Thymus (tissue), 11 donors: Measurements from ENCODE around the gene BNIP1. TPM values are rescaled to one million over a fixed set of nuclear protein-coding genes. Genes with fewer than 3 reads are reported as not detected.

Source experiments
- DNase-seq, 9 donors: peaks; one replicate each; pipeline ENCODE4 v3.0.0-alpha.2; 2013; ENCODE audit warnings: low spot score in 9 of 9, low read depth in 6 of 9, missing footprints in 1 of 9
- H3K27ac ChIP-seq, 2 donors: one replicate each; pipeline ENCODE4 v1.5.1; 2013; ENCODE audit warnings: control low read depth in 1 of 2, low read depth in 1 of 2, low read length in 1 of 2, mild to moderate bottlenecking in 1 of 2, moderate library complexity in 1 of 2
- H3K27me3 ChIP-seq, 2 donors: one replicate each; pipeline ENCODE4 v1.5.1; 2013; ENCODE audit warnings: low read length in 1 of 2; ENCODE audit not compliant: control insufficient read depth in 2 of 2, insufficient read depth in 1 of 2
- H3K36me3 ChIP-seq, 2 donors: one replicate each; pipeline ENCODE4 v1.5.1; 2013; ENCODE audit warnings: low read length in 1 of 2, mild to moderate bottlenecking in 1 of 2, moderate library complexity in 1 of 2; ENCODE audit not compliant: control insufficient read depth in 2 of 2, insufficient read depth in 2 of 2
- H3K4me1 ChIP-seq, 2 donors: one replicate each; pipeline ENCODE4 v1.5.1; 2013; ENCODE audit warnings: low read length in 2 of 2; ENCODE audit not compliant: control insufficient read depth in 2 of 2, insufficient read depth in 2 of 2
- H3K4me3 ChIP-seq, 2 donors: one replicate each; pipeline ENCODE4 v1.5.1; 2013; ENCODE audit warnings: low read length in 2 of 2, control low read depth in 1 of 2, mild to moderate bottlenecking in 1 of 2
- H3K9me3 ChIP-seq, 2 donors: one replicate each; pipeline ENCODE4 v1.5.1; 2013; ENCODE audit warnings: low read length in 1 of 2, mild to moderate bottlenecking in 1 of 2; ENCODE audit not compliant: control insufficient read depth in 2 of 2, insufficient read depth in 1 of 2
- WGBS: extraction: QIAGEN DNeasy Blood & Tissue Kit; methylation state at CpG from one replicate; pipeline ENCODE4 v1.1.7; 2013; 5-methylcytosine and 5-hydroxymethylcytosine counted together
- polyA plus RNA-seq: library from polyadenylated mRNA; stranded (reverse); fragments of 200-250 nt; gene quantifications from one replicate; pipeline ENCODE4 v1.2.3, GENCODE V29; 2013
- total RNA-seq: library from RNA; stranded (reverse); fragments of 120-200 nt; gene quantifications from one replicate; pipeline ENCODE4 v1.2.4, GENCODE V29; 2013
- donor health status: healthy.

Gene BNIP1
- total and polyA plus RNA-seq, 2 donors, result 12.2 to 17.7 TPM

- no peak overlapping the region for H3K4me3 ChIP-seq
- no peaks in the 10 kb centered on the region for H3K4me1 ChIP-seq
- no peak for DNase-seq
- no peak overlapping the region for H3K27ac ChIP-seq
- H3K36me3 ChIP-seq, result no peaks in the 10 kb centered on the region
- peaks cover 0 to 3% of the 10 kb centered on the region in 2 donors for H3K9me3 ChIP-seq
- peaks cover 6 to 34% of the 10 kb centered on the region in 2 donors for H3K27me3 ChIP-seq
Measured at GRCh38 chr5:173200356-173200755, 56.0 kb downstream of the BNIP1 start.

DNA sequence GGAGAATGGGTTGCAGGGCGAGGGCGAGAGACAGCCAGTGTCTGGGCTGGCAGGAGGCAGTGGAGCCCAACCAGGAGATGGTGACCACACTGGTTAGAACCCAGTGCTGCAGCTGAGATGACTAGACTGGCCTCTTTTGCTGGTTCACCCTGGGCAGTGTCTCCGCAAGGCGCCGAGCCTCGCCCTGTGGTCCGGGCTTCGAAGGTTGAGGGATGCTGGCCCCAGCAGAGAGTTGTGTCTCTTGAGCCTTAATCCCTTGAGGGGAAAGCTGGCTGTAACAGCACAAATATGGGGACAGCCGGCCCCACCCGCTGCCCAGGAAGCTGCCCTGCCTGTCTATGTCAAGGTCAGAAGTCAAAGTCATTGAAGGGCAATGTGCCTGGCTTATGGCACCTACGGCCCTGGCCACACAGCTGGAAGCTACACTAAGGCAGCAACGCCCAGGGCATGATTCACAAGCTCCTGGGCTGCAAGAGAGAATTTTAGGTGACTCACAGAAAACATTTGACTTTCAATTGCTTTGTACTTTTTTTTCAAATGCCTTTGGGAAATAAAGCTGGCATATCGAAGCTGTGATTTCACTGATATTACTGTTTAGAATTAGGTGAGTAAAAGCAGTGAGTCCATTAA, 57.4 kb downstream of the BNIP1 start:
- DNase-seq, result no peak
- 89% methylated on average over 13 of the region's 13 CpGs for WGBS

GRCh38 chr5:173202266-173202875, 58.0 kb downstream of the BNIP1 start:
- H3K4me1 ChIP-seq, result no peaks in the 10 kb centered on the region
- 19% methylated on average over 11 of the region's 11 CpGs for WGBS
- H3K27ac ChIP-seq, result no peak overlapping the region
- H3K27me3 ChIP-seq, result peaks cover 6 to 34% of the 10 kb centered on the region in 2 donors
- no peak overlapping the region for H3K4me3 ChIP-seq
- no peaks in the 10 kb centered on the region for H3K36me3 ChIP-seq
- peaks cover 0 to 3% of the 10 kb centered on the region in 2 donors for H3K9me3 ChIP-seq
- no peak for DNase-seq

More for the DNA sequence above, 57.4 kb downstream of the BNIP1 start:
- H3K27me3 ChIP-seq, result peaks cover 6 to 34% of the 10 kb centered on the region in 2 donors
- no peaks in the 10 kb centered on the region for H3K36me3 ChIP-seq
- no peak overlapping the region for H3K4me3 ChIP-seq
- peaks cover 0 to 3% of the 10 kb centered on the region in 2 donors for H3K9me3 ChIP-seq
- H3K27ac ChIP-seq, result no peak overlapping the region
- no peaks in the 10 kb centered on the region for H3K4me1 ChIP-seq

DNA sequence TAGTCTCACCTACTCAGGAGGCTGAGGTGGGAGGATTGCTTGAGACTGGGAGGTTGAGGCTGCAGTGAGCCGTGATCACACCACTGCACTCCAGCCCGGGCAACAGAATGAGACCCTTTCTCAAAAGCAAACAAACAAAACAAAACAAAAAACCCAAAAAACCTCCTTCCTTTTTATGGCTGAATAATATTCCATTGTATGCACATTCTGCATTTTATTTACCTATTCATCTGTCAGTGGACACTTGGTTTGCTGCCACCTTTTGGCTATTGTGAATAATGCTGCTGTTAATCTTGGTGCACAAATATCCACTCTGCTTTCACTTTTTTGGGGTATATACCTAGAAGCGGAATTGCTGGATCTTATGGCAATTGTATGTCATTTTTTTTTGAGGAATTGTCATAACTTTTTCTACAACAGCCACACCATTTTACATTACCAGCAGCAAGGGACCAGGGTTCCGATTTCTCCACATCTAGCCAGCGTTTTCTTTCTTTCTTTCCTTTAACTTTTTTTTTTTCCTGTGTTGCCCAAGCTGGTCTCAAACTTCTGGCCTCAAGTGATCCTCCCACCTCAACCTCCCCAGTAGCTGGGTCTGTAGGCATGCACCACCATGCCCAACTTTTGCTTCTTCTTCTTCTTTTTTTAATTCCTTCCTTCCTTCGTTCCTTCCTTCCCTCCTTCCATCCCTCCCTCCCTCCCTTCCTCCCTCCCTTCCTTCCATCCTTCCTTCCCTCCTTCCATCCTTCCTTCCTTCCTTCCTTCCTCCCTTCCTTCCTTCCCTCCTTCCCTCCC, 60.1 kb downstream of the BNIP1 start:
- no peak overlapping the region for H3K4me3 ChIP-seq
- H3K27me3 ChIP-seq, result peaks cover 6 to 34% of the 10 kb centered on the region in 2 donors
- no peaks in the 10 kb centered on the region for H3K4me1 ChIP-seq
- peaks cover 0 to 2% of the 10 kb centered on the region in 2 donors for H3K9me3 ChIP-seq
- 91% methylated on average over 6 of the region's 6 CpGs for WGBS
- no peak overlapping the region for H3K27ac ChIP-seq
- H3K36me3 ChIP-seq, result no peaks in the 10 kb centered on the region
- DNase-seq, result peak in 3 of 9 donors; percentile 6 to 40 (median 21)

DNA sequence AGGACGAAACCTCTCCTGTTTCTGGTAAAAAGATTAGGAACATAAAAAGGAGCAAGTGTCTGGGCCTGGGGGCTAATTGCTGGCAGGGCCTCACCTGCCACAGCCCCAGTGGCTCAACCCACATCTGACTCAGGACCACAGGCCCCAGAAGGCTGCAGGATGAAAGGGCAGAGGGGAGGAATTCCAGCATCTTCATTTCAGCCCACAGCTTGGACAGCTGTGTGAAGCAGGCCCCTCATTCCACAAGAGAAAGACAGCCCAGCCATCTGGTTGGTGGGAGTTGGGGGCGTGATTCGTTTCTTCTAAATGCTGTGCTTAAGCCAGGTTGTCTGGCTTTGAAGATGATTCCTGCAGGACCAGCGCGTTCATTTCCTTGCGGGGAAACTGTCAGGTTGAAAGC, 61.6 kb downstream of the BNIP1 start:
- no peak for DNase-seq

GRCh38 chr5:173208296-173208695, 64.0 kb downstream of the BNIP1 start:
- 96% methylated on average over 7 of the region's 7 CpGs for WGBS
- H3K9me3 ChIP-seq, result no peaks in the 10 kb centered on the region
- no peak overlapping the region for H3K4me3 ChIP-seq
- DNase-seq, result no peak
- no peaks in the 10 kb centered on the region for H3K4me1 ChIP-seq
- H3K27me3 ChIP-seq, result peaks cover 0 to 6% of the 10 kb centered on the region in 2 donors
- H3K27ac ChIP-seq, result no peak overlapping the region
- H3K36me3 ChIP-seq, result no peaks in the 10 kb centered on the region

More for the DNA sequence above, 61.6 kb downstream of the BNIP1 start:
- no peaks in the 10 kb centered on the region for H3K9me3 ChIP-seq
- no peak overlapping the region for H3K4me3 ChIP-seq
- no peak overlapping the region for H3K27ac ChIP-seq
- WGBS, result 85% methylated on average over 6 of the region's 6 CpGs
- H3K4me1 ChIP-seq, result no peaks in the 10 kb centered on the region
- H3K27me3 ChIP-seq, result peaks cover 6 to 28% of the 10 kb centered on the region in 2 donors
- no peaks in the 10 kb centered on the region for H3K36me3 ChIP-seq

DNA sequence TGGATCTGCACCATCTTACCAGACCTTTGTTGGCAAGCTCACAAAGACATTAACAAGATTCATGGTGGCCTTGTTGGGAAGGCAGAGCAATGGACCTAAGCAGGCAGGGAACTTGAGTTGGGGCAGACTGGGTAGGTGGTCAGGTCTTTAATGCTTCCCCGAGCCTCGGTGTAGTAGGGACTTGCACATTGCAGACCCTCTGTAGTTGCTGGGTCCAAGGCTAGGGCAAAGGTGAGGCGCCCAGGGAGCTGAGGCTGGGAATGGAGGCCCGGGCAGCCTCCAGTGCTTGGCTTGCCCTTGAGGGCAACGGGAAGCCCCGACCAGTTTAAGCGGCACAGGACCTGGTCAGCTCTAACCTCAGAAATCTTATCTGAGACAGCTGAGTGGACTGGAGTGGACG, 66.5 kb downstream of the BNIP1 start:
- Histone ChIP-seq H3K9me3 (no peaks in the 10 kb centered on the region), H3K27ac (no peak overlapping the region), H3K27me3 (peaks cover 0 to 8% of the 10 kb centered on the region in 2 donors), H3K4me1 (no peaks in the 10 kb centered on the region), H3K4me3 (no peak overlapping the region), H3K36me3 (no peaks in the 10 kb centered on the region)
- no peak for DNase-seq
- 91% methylated on average over 8 of the region's 8 CpGs for WGBS

DNA sequence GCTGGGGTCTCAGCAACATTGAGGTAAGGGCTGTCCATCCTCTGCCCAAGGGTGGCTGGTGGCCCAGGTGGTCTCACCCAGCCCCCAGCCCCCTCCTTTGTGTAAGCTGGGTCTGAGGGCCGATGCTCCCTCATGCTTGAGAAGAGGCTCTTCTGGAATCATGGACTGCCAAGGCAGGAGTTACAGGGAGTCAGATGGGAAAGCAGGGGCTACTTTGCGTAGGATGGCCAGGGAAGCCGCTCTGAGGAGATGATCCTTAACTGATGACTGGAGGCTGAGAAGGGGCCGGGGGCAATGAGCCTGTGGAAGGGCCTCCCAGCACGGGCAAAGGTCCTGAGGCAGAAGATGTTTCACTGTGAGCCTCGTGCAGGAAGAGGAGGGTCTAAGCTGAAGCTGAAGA, 67.0 kb downstream of the BNIP1 start:
- Histone ChIP-seq H3K4me3 (no peak overlapping the region), H3K27me3 (peaks cover 0 to 8% of the 10 kb centered on the region in 2 donors), H3K27ac (no peak overlapping the region), H3K36me3 (no peaks in the 10 kb centered on the region), H3K9me3 (no peaks in the 10 kb centered on the region), H3K4me1 (no peaks in the 10 kb centered on the region)
- WGBS, result 88% methylated on average over 6 of the region's 6 CpGs
- no peak for DNase-seq
